Cardiac fibroblast (primary cell): ENCODE data around the gene OR2AJ1.

ENCODE experiments used
- DNase-seq, 2 donors: peaks; one replicate each; pipeline versions ENCODE4 v3.0.0 to v3.0.0-alpha.2; 2010; ENCODE audit warnings: low read depth in 2 of 2
- H3K4me3 ChIP-seq, 2 donors: replicated peaks in 1 of 2; 1 replicate in 1 of 2; 2 replicates in 1 of 2; pipeline ENCODE4 v1.5.1; 2011; ENCODE audit warnings: low read depth in 2 of 2, low read length in 2 of 2, mild to moderate bottlenecking in 2 of 2, moderate library complexity in 1 of 2
- CTCF ChIP-seq: IDR thresholded peaks from one replicate; pipeline ENCODE4 v1.5.1; 2011; ENCODE audit warnings: low read depth, mild to moderate bottlenecking, low read length, inconsistent platforms

The OR2AJ1 gene

GRCh38 chr1:247919952-247920351, 4.7 kb upstream of the OR2AJ1 start, which contains the start of gene OR2T8:
OR2T8 (plus strand) TSS chr1:247920252; CDS start chr1:247921018, 766 bp downstream.
- no peak for DNase-seq
- TF ChIP-seq CTCF = no peak
- H3K4me3 ChIP-seq = no peak within 1 kb of the TSS

GRCh38 chr1:247923941-247924340, 748 bp upstream of the OR2AJ1 start:
- no peak overlapping the region for H3K4me3 ChIP-seq
- no peak for TF ChIP-seq CTCF
- no peak for DNase-seq

- TF ChIP-seq CTCF = no peak
- DNase-seq = no peak
- no peak overlapping the region for H3K4me3 ChIP-seq
Measured at GRCh38 chr1:247933989-247934388, 9.3 kb downstream of the OR2AJ1 start.

GRCh38 chr1:247935781-247936180, 11.1 kb downstream of the OR2AJ1 start:
- no peak for TF ChIP-seq CTCF
- DNase-seq = no peak
- no peak overlapping the region for H3K4me3 ChIP-seq

GRCh38 chr1:247936415-247936814, 11.7 kb downstream of the OR2AJ1 start:
- DNase-seq = no peak
- no peak for TF ChIP-seq CTCF
- H3K4me3 ChIP-seq = no peak overlapping the region

- peak; percentile 41 to 79 for DNase-seq
- H3K4me3 ChIP-seq = peak overlapping the region; percentile 6 to 52
- TF ChIP-seq CTCF = peak; percentile 70
Measured at GRCh38 chr1:247936965-247937734, 12.5 kb downstream of the OR2AJ1 start.
